Keratinocyte (primary cell): ENCODE data around the gene RCOR3. TPM values are rescaled to one million over a fixed set of nuclear protein-coding genes. Genes with fewer than 3 reads are reported as not detected.

Source experiments
- DNase-seq: peaks from one replicate; pipeline ENCODE4 v3.0.0-alpha.2; 2011; ENCODE audit warnings: low read depth, missing footprints, low spot score
- FAIRE-seq: peaks from 2 replicates; lab custom pipeline; 2011; peaks lifted over from hg19 to GRCh38; lab: Jason Lieb, UNC
- H2AFZ ChIP-seq: 2 replicates; pipeline ENCODE4 v1.6.0; 2012; ENCODE audit warnings: low read length, control low read depth, inconsistent platforms; ENCODE audit not compliant: control insufficient read depth
- H3K27ac ChIP-seq: 2 replicates; pipeline ENCODE4 v1.5.1; 2011; ENCODE audit warnings: low read length; ENCODE audit not compliant: control insufficient read depth, insufficient read depth
- H3K27me3 ChIP-seq: 3 replicates; pipeline ENCODE4 v1.6.0; 2011; ENCODE audit warnings: low read length; ENCODE audit not compliant: control insufficient read depth, insufficient read depth; ENCODE audit errors: extremely low read depth
- H3K36me3 ChIP-seq, 2 experiments: 2 replicates in 1 of 2; 3 replicates in 1 of 2; pipeline ENCODE4 v1.5.1; 2011; ENCODE audit warnings: low read length in 2 of 2, mild to moderate bottlenecking in 1 of 2; ENCODE audit not compliant: control insufficient read depth in 2 of 2, insufficient read depth in 2 of 2; ENCODE audit errors: extremely low read depth in 1 of 2
- H3K4me1 ChIP-seq: 3 replicates; pipeline ENCODE4 v1.5.1; 2011; ENCODE audit warnings: low read length; ENCODE audit not compliant: control insufficient read depth, insufficient read depth; ENCODE audit errors: extremely low read depth
- H3K4me2 ChIP-seq: 3 replicates; pipeline ENCODE4 v1.6.0; 2011; ENCODE audit warnings: low read depth, low read length; ENCODE audit not compliant: control insufficient read depth, insufficient read depth; ENCODE audit errors: extremely low read depth
- H3K4me3 ChIP-seq, 3 experiments: fragments of 200-600 bp in 1 of 3; sonication (generic) in 1 of 3; 2 replicates in 2 of 3; 3 replicates in 1 of 3; pipeline ENCODE4 v1.5.1; 2011 to 2016; ENCODE audit warnings: low read length in 3 of 3, mild to moderate bottlenecking in 3 of 3, control low read depth in 2 of 3, inconsistent platforms in 1 of 3, low read depth in 1 of 3, mixed read lengths in 1 of 3, mixed run types in 1 of 3, moderate library complexity in 1 of 3; ENCODE audit not compliant: control insufficient read depth in 2 of 3, insufficient read depth in 2 of 3; ENCODE audit errors: extremely low read depth in 1 of 3
- H3K79me2 ChIP-seq: 2 replicates; pipeline ENCODE4 v1.6.0; 2012; ENCODE audit warnings: low read length; ENCODE audit not compliant: control insufficient read depth, insufficient read depth
- H3K9ac ChIP-seq: 3 replicates; pipeline ENCODE4 v1.6.0; 2011; ENCODE audit warnings: low read length; ENCODE audit not compliant: control insufficient read depth, insufficient read depth; ENCODE audit errors: extremely low read depth
- H3K9me1 ChIP-seq: 3 replicates; pipeline ENCODE4 v1.6.0; 2011; ENCODE audit warnings: low read length; ENCODE audit not compliant: control insufficient read depth, insufficient read depth; ENCODE audit errors: extremely low read depth
- H3K9me3 ChIP-seq: 2 replicates; pipeline ENCODE4 v1.5.1; 2012; ENCODE audit warnings: low read depth, low read length; ENCODE audit not compliant: control insufficient read depth
- H4K20me1 ChIP-seq: 3 replicates; pipeline ENCODE4 v1.6.0; 2011; ENCODE audit warnings: low read length; ENCODE audit not compliant: control insufficient read depth, insufficient read depth; ENCODE audit errors: extremely low read depth
- CTCF ChIP-seq, 3 experiments: IDR thresholded peaks in 1 of 3; conservative IDR thresholded peaks in 1 of 3; optimal IDR thresholded peaks in 1 of 3; 2 replicates in 2 of 3; 3 replicates in 1 of 3; pipeline versions ENCODE3 to v1.5.1; 2011; ENCODE audit warnings: low read length in 3 of 3, mild to moderate bottlenecking in 3 of 3, moderate library complexity in 2 of 3, control low read depth in 1 of 3, inconsistent platforms in 1 of 3; ENCODE audit not compliant: insufficient read depth in 2 of 3; ENCODE audit errors: extremely low read depth in 1 of 3
- EZH2 ChIP-seq: IDR thresholded peaks from one replicate; pipeline ENCODE4 v1.6.1; 2012; ENCODE audit warnings: inconsistent platforms, mild to moderate bottlenecking, low read length, moderate library complexity
- dilution Hi-C: fragments of 300-500 bp; cut with MboI; formaldehyde crosslinking; loops from one replicate; pipeline ENCODE4 v1.7.0; 2020; ENCODE audit warnings: low sequenced_read_pairs; ENCODE audit not compliant: extremely low pct_ligation_motif_present
- polyA minus RNA-seq, 3 experiments: library from RNA; depleted of rRNA, polyadenylated mRNA; stranded (reverse); fragments of >200 nt; gene quantifications; 1 replicate in 1 of 3; 2 replicates in 1 of 3; 3 replicates in 1 of 3; pipeline ENCODE4 v1.2.3, GENCODE V29; 2011
- polyA plus RNA-seq, 5 experiments: library from polyadenylated mRNA; depleted of rRNA in 3 of 5; stranded (reverse) in 3 of 5; stranded (forward) in 1 of 5; unstranded in 1 of 5; fragments of >200 nt; gene quantifications; 1 replicate in 1 of 5; 2 replicates in 3 of 5; 3 replicates in 1 of 5; pipeline versions ENCODE4 v1.2.1 to v1.2.3, GENCODE V29; 2011 to 2012; ENCODE audit warnings: missing spikeins in 2 of 5, low read depth in 1 of 5, low replicate concordance in 1 of 5

Gene RCOR3
- polyA plus RNA-seq (25.8 to 35.7 TPM (median 26.5 TPM) in 3 replicates), polyA minus RNA-seq (14.0 to 47.8 TPM (median 33.3 TPM) in 3 replicates)
- 51.6 TPM for polyA plus RNA-seq (2011; ENCODE audit: low read depth)
- polyA plus RNA-seq (2011; cell fraction: cytosol; rRNA removed), result 18.2 and 27.4 TPM in 2 replicates
- 51.5 and 68.7 TPM in 2 replicates for polyA plus RNA-seq (2011; cell fraction: nucleus; rRNA removed)
- polyA plus RNA-seq (2012; ENCODE audit: low replicate concordance), result 22.3 and 25.7 TPM in 2 replicates
- polyA minus RNA-seq (2011; cell fraction: cytosol; rRNA and poly(A)+ RNA removed), result 22.6 TPM
- polyA minus RNA-seq (2011; cell fraction: nucleus; rRNA and poly(A)+ RNA removed), result 40.6 and 105 TPM in 2 replicates

- Histone ChIP-seq H3K36me3 (peaks cover 0 to 1% of the 10 kb centered on the region in 2 experiments), H3K9me3 (no peaks in the 10 kb centered on the region), H3K4me3 (peak within 1 kb of the TSS; percentile 90 to 92 (median 91)), H4K20me1 (no peaks in the 10 kb centered on the region), H3K79me2 (peaks cover 22% of the 10 kb centered on the region), H2AFZ (peak within 1 kb of the TSS; percentile 96), H3K27ac (peak within 1 kb of the TSS; percentile 95), H3K9ac (peak within 1 kb of the TSS; percentile 93), H3K4me1 (peaks cover 18% of the 10 kb centered on the region), H3K9me1 (no peaks in the 10 kb centered on the region), H3K4me2 (peak within 1 kb of the TSS; percentile 88), H3K27me3 (no peaks in the 10 kb centered on the region)
- TF ChIP-seq CTCF (optimal IDR thresholded peaks at IDR 0.05 in 1 of 3, IDR thresholded peaks at IDR 0.05 in 1 of 3, conservative IDR thresholded peaks at IDR 0.05 in 1 of 3; ENCODE audit: extremely low read depth in 1 of 3, insufficient read depth in 2 of 3, low read length in 3 of 3), result peak in 2 of 3 experiments; percentile 64 to 75
- no peak for TF ChIP-seq EZH2
- FAIRE-seq (no peak), DNase-seq (no peak)
- dilution Hi-C loops, result no loop called here
Observed at GRCh38 chr1:211258756-211259637, at the start of gene RCOR3. TSS of gene RCOR3 (plus strand) at chr1:211259366. CDS start at chr1:211259561, 195 bp downstream.

- no peaks in the 10 kb centered on the region for H4K20me1 ChIP-seq
- H2AFZ ChIP-seq, result no peak overlapping the region
- no peaks in the 10 kb centered on the region for H3K27me3 ChIP-seq
- no peak overlapping the region for H3K4me2 ChIP-seq
- H3K79me2 ChIP-seq, result no peaks in the 10 kb centered on the region
- FAIRE-seq (no peak), DNase-seq (no peak)
- TF ChIP-seq EZH2, result no peak
- TF ChIP-seq CTCF (optimal IDR thresholded peaks at IDR 0.05 in 1 of 3, IDR thresholded peaks at IDR 0.05 in 1 of 3, conservative IDR thresholded peaks at IDR 0.05 in 1 of 3; ENCODE audit: extremely low read depth in 1 of 3, insufficient read depth in 2 of 3, low read length in 3 of 3), result no peak
- H3K27ac ChIP-seq, result no peak overlapping the region
- no peak overlapping the region for H3K4me3 ChIP-seq
- no peaks in the 10 kb centered on the region for H3K9me3 ChIP-seq
- dilution Hi-C loops, result no loop called here
- H3K36me3 ChIP-seq, result no peaks in the 10 kb centered on the region
- H3K9ac ChIP-seq, result no peak overlapping the region
- H3K9me1 ChIP-seq, result no peaks in the 10 kb centered on the region
- H3K4me1 ChIP-seq, result no peaks in the 10 kb centered on the region
Observed at GRCh38 chr1:211210052-211210451, 49.1 kb upstream of the RCOR3 start.
